Endodermal cell (in vitro differentiated cells): ENCODE measurements around the gene QTRT2. TPM values are rescaled to one million over a fixed set of nuclear protein-coding genes. Genes with fewer than 3 reads are reported as not detected.
A peak's percentile ranks its signal among the peaks of the same experiment; 100 is the strongest.

Experiments used
- DNase-seq: peaks from one replicate; pipeline ENCODE4 v3.0.0-alpha.2; 2017
- H3K27ac ChIP-seq: 2 replicates; pipeline ENCODE4 v1.5.1; 2013; ENCODE audit warnings: mild to moderate bottlenecking, low read depth, low read length, moderate library complexity
- H3K27me3 ChIP-seq: 2 replicates; pipeline ENCODE4 v1.6.1; 2013; ENCODE audit warnings: mild to moderate bottlenecking, low read length, moderate library complexity; ENCODE audit not compliant: insufficient read depth, control insufficient read depth, poor library complexity, severe bottlenecking
- H3K36me3 ChIP-seq: 2 replicates; pipeline ENCODE4 v1.7.0; 2013; ENCODE audit warnings: mild to moderate bottlenecking, low read length, moderate library complexity; ENCODE audit not compliant: control insufficient read depth, insufficient read depth
- H3K4me1 ChIP-seq: one replicate; pipeline ENCODE4 v1.7.0; 2013; ENCODE audit warnings: low read length; ENCODE audit not compliant: control insufficient read depth, insufficient read depth
- H3K4me3 ChIP-seq: 2 replicates; pipeline ENCODE4 v1.5.1; 2013; ENCODE audit warnings: mild to moderate bottlenecking, low read length, moderate library complexity
- H3K9ac ChIP-seq: 2 replicates; pipeline ENCODE4 v1.6.1; 2013; ENCODE audit warnings: mild to moderate bottlenecking, low read length, moderate library complexity; ENCODE audit not compliant: poor library complexity, severe bottlenecking; ENCODE audit errors: extremely low read depth
- H3K9me3 ChIP-seq: 2 replicates; pipeline ENCODE4 v1.6.1; 2013; ENCODE audit warnings: mild to moderate bottlenecking, low read length, moderate library complexity; ENCODE audit not compliant: control insufficient read depth
- H3K27ac Mint-ChIP-seq: 2 replicates; pipeline ENCODE4 v1.8.0; 2020; ENCODE audit warnings: mixed read lengths
- H3K27me3 Mint-ChIP-seq: 2 replicates; pipeline ENCODE4 v1.8.0; 2021; ENCODE audit warnings: mild to moderate bottlenecking, mixed read lengths; ENCODE audit not compliant: insufficient read depth
- H3K36me3 Mint-ChIP-seq: 2 replicates; pipeline ENCODE4 v1.8.0; 2020; ENCODE audit warnings: low read depth, mixed read lengths
- H3K4me1 Mint-ChIP-seq: 2 replicates; pipeline ENCODE4 v1.8.0; 2020; ENCODE audit warnings: mixed read lengths
- H3K4me3 Mint-ChIP-seq: 2 replicates; pipeline ENCODE4 v1.8.0; 2020; ENCODE audit warnings: mild to moderate bottlenecking, moderate library complexity, mixed read lengths
- H3K9me3 Mint-ChIP-seq: 2 replicates; pipeline ENCODE4 v1.8.0; 2020; ENCODE audit warnings: mild to moderate bottlenecking, mixed read lengths
- CTCF ChIP-seq: fragments of 200-600 bp; sonication (generic); conservative IDR thresholded peaks from 2 replicates; pipeline ENCODE4 v1.5.0; 2021; ENCODE audit warnings: antibody characterized with exemption, mild to moderate bottlenecking
- WGBS, 2 experiments: methylation state at CpG; one replicate each; pipeline versions ENCODE4 v1.1.5 to v1.1.7; 2013; ENCODE audit warnings: missing lambda C conversion rate in 2 of 2, mixed read lengths in 1 of 2; ENCODE audit not compliant: insufficient coverage in 1 of 2, insufficient read length in 1 of 2; 5-methylcytosine and 5-hydroxymethylcytosine counted together
- total RNA-seq, 2 donors: library from RNA; stranded (reverse); fragmentation: NEBNext Ultra II Directional in 1 of 2; extraction: Animal tissue kit (Norgen Biotek cat#: 25700) in 1 of 2; gene quantifications; 2 replicates in 1 of 2; 3 replicates in 1 of 2; pipeline ENCODE4 v1.2.1, GENCODE V29; 2021

Gene QTRT2
- total RNA-seq, 2 donors from 2014 or later, result 33.0 to 37.7 TPM

- Histone ChIP-seq H3K9me3 (no peaks in the 10 kb centered on the region), H3K4me1 (no peaks in the 10 kb centered on the region), H3K27ac (no peak overlapping the region), H3K9ac (no peak overlapping the region), H3K27me3 (no peaks in the 10 kb centered on the region), H3K36me3 (no peaks in the 10 kb centered on the region), H3K4me3 (no peak overlapping the region)
- Mint-ChIP-seq H3K36me3 (no peaks in the 10 kb centered on the region), H3K27me3 (no peaks in the 10 kb centered on the region), H3K4me1 (peaks cover 9% of the 10 kb centered on the region), H3K27ac (no peak overlapping the region), H3K9me3 (no peaks in the 10 kb centered on the region), H3K4me3 (no peak overlapping the region)
- no peak for TF ChIP-seq CTCF
- no peak for DNase-seq
- 98% methylated on average over 3 of the region's 3 CpGs; no CpG with 5 or more reads in 1 of the 2 experiments for WGBS, 2 experiments
Measured at GRCh38 chr3:114104414-114104813, 47.9 kb downstream of the QTRT2 start.

DNA sequence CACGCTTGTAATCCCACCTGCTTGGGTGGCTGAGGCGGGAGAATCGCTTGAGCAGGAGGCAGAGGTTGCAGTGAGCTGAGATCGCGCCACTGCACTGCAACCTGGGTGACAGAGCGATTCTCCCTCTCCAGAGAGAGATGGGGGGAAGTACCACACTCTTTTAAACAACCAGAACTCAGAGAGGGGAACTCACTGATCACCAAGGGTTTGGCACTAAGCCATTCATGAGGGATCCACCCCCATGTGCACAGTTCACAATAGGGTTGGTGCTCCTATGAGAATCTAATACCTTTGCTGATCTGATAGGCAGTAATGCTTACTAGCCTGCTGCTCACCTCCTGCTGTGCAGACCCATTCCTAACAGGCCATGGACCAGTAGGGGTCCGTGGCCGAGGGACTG, 51.6 kb downstream of the QTRT2 start:
- no peaks in the 10 kb centered on the region for H3K27me3 ChIP-seq
- WGBS, 2 experiments, result 93 to 100% methylated on average over 3 to 8 of the region's 8 CpGs
- no peak overlapping the region for H3K4me3 ChIP-seq
- no peak for TF ChIP-seq CTCF
- H3K9ac ChIP-seq, result no peak overlapping the region
- Mint-ChIP-seq H3K27me3 (no peaks in the 10 kb centered on the region), H3K4me1 (peaks cover 23% of the 10 kb centered on the region), H3K4me3 (no peak overlapping the region), H3K36me3 (no peaks in the 10 kb centered on the region), H3K27ac (no peak overlapping the region), H3K9me3 (no peaks in the 10 kb centered on the region)
- H3K36me3 ChIP-seq, result no peaks in the 10 kb centered on the region
- H3K27ac ChIP-seq, result no peak overlapping the region
- no peak for DNase-seq
- H3K9me3 ChIP-seq, result no peaks in the 10 kb centered on the region
- H3K4me1 ChIP-seq, result peaks cover 8% of the 10 kb centered on the region

DNA sequence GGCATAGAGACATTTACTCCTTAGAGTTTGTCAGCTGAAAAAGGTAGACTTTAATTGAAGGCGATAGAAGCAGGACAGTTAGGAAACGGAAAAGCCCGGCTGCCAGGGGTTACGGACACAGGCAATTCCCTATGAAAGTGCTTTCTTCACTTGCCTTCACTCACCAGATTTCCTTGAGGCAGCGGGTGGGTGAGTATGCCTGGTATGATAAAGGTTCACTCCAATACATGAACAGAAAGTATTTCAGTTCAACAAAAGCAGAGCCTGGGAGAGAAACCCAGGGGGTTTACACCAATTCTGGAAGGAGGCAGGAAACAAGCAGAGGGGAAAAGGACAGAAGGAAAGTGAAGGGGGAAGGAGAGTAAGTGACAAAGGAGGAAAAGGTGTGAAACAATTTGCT, 53.9 kb downstream of the QTRT2 start:
- peak overlapping the region; percentile 59 for H3K4me3 ChIP-seq
- no peak overlapping the region for H3K9ac ChIP-seq
- no peaks in the 10 kb centered on the region for H3K27me3 ChIP-seq
- H3K4me3 Mint-ChIP-seq, result no peak overlapping the region
- peak; percentile 62 for DNase-seq
- H3K9me3 Mint-ChIP-seq, result no peaks in the 10 kb centered on the region
- H3K4me1 Mint-ChIP-seq, result peaks cover 22% of the 10 kb centered on the region
- no peak overlapping the region for H3K27ac Mint-ChIP-seq
- WGBS, 2 experiments, result 43 to 59% methylated on average over 2 to 5 of the region's 5 CpGs
- no peaks in the 10 kb centered on the region for H3K9me3 ChIP-seq
- no peak for TF ChIP-seq CTCF
- no peaks in the 10 kb centered on the region for H3K36me3 ChIP-seq
- H3K27ac ChIP-seq, result peak overlapping the region; percentile 72
- H3K4me1 ChIP-seq, result peaks cover 8% of the 10 kb centered on the region
- no peaks in the 10 kb centered on the region for H3K27me3 Mint-ChIP-seq
- H3K36me3 Mint-ChIP-seq, result no peaks in the 10 kb centered on the region
